ENCODE results near the gene PINLYP. TPM values are rescaled to one million over a fixed set of nuclear protein-coding genes. Genes with fewer than 3 reads are reported as not detected.
A peak's percentile ranks its signal among the peaks of the same experiment; 100 is the strongest.

The PINLYP gene
- total and polyA plus RNA-seq, 2 experiments from 2014 or later: 7.8 to 11.1 TPM

- H3K27me3 Mint-ChIP-seq (ENCODE audit: insufficient read depth, low read depth, poor library complexity): peaks cover 3% of the 10 kb centered on the region
- no peak overlapping the region for H3K27ac Mint-ChIP-seq
- H3K9me2 ChIP-seq (ENCODE audit: insufficient read depth): no peaks in the 10 kb centered on the region
- peaks cover 7% of the 10 kb centered on the region; the same call in 1 of the 2 replicates for H4K20me1 ChIP-seq (replicated peaks; ENCODE audit: insufficient read depth)
- no peaks in the 10 kb centered on the region for H3K9me3 Mint-ChIP-seq
- H3K36me3 Mint-ChIP-seq (ENCODE audit: low read depth): peaks cover 15% of the 10 kb centered on the region
- H3F3A ChIP-seq (replicated peaks; ENCODE audit: low read depth): no peaks in the 10 kb centered on the region
- H2AFZ ChIP-seq: no peak overlapping the region
- no peaks in the 10 kb centered on the region; the same call in 1 of the 2 replicates for H3K36me3 ChIP-seq (ENCODE audit: insufficient read depth)
- TF ChIP-seq ZNF462 (CRISPR knock-in tag; IDR thresholded peaks at IDR 0.05) (no peak), POLR2AphosphoS5 (IDR thresholded peaks at IDR 0.05; ENCODE audit: low read depth) (no peak), CREB1 (CRISPR knock-in tag; IDR thresholded peaks at IDR 0.05; ENCODE audit: low read depth) (no peak), JUNB (IDR thresholded peaks at IDR 0.05; ENCODE audit: unreplicated experiment) (no peak), EZH2phosphoT487 (IDR thresholded peaks at IDR 0.05; ENCODE audit: unreplicated experiment) (no peak), NANOG (IDR thresholded peaks at IDR 0.05; ENCODE audit: borderline replicate concordance) (no peak), STAT1 (IDR thresholded peaks at IDR 0.05; ENCODE audit: unreplicated experiment) (no peak), CTCF (conservative IDR thresholded peaks at IDR 0.05; ENCODE audit: low read depth in 2 of 2) (no peak), EZH2 (IDR thresholded peaks at IDR 0.05; ENCODE audit: low read depth, unreplicated experiment) (no peak), ZNF331 (CRISPR knock-in tag; IDR thresholded peaks at IDR 0.05; ENCODE audit: low read depth) (no peak), REST (IDR thresholded peaks at IDR 0.05; ENCODE audit: unreplicated experiment) (no peak), ETS1 (IDR thresholded peaks at IDR 0.05) (no peak), ZNF114 (CRISPR knock-in tag; IDR thresholded peaks at IDR 0.05) (no peak)
- H3K4me3 Mint-ChIP-seq: no peak overlapping the region
- peaks cover 5% of the 10 kb centered on the region; the same call in 1 of the 2 replicates for H3K4me1 ChIP-seq (ENCODE audit: insufficient read depth)
- H3K79me2 ChIP-seq (replicated peaks; ENCODE audit: insufficient read depth): peaks cover 2% of the 10 kb centered on the region; the same call in 1 of the 2 replicates
- H3K27ac ChIP-seq (ENCODE audit: low read depth): 0 out of 2 replicates have a peak overlapping the region, but pooled peaks have one; percentile 9
- H3K4me3 ChIP-seq: no peak overlapping the region
- H3K27me3 ChIP-seq (ENCODE audit: insufficient read depth): no peaks in the 10 kb centered on the region
- DNase-seq (ENCODE audit: low spot score): no peak
- H3K4me1 Mint-ChIP-seq: peaks cover 11% of the 10 kb centered on the region
- no peak for ATAC-seq
- no peak overlapping the region for H3K4me2 ChIP-seq
Observed at GRCh38 chr19:43584484-43584883, 8.9 kb downstream of the PINLYP start.

All from GM23338 (cell line).